Gastrocnemius medialis (tissue), 4 donors: Measurements from ENCODE around the gene SAP30BP.

Source experiments
- POLR2A ChIP-seq, 2 donors: fragments of 450-650 bp; IDR thresholded peaks; one replicate each; pipeline ENCODE4 v1.6.1; 2017; ENCODE audit warnings: antibody characterized with exemption in 2 of 2, mild to moderate bottlenecking in 2 of 2, moderate library complexity in 2 of 2
- TF ChIP-seq, protein P1 (sequence below), 5 experiments: fragments of 450-650 bp in 3 of 5; fragments of 200-600 bp in 2 of 5; sonication (generic) in 2 of 5; IDR thresholded peaks in 4 of 5; conservative IDR thresholded peaks in 1 of 5; 1 replicate in 4 of 5; 2 replicates in 1 of 5; pipeline ENCODE4 v1.5.1; 2016 to 2019; ENCODE audit warnings: antibody characterized with exemption in 5 of 5, mild to moderate bottlenecking in 3 of 5, moderate library complexity in 3 of 5

DNA sequence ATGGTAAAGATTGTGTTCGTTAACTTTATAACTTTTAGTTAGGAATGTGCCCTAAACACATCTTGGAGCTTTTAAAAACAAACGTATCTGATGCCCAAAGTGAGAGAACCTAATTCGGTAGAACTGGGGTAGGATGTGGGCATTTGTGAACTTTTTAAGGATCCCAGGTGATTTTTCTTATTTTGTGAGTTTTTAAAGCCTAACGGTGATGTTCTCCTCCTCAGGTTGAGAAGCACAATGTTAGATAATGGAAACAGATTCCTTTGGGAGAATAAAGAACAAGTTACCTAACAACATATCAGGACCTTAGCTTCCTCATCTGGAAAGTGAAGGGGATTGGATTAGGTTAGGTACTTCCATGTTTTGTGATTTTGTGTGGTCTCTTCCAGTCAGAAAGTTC is 687 bp downstream of the SAP30BP start:
- TF ChIP-seq, protein P1, sequence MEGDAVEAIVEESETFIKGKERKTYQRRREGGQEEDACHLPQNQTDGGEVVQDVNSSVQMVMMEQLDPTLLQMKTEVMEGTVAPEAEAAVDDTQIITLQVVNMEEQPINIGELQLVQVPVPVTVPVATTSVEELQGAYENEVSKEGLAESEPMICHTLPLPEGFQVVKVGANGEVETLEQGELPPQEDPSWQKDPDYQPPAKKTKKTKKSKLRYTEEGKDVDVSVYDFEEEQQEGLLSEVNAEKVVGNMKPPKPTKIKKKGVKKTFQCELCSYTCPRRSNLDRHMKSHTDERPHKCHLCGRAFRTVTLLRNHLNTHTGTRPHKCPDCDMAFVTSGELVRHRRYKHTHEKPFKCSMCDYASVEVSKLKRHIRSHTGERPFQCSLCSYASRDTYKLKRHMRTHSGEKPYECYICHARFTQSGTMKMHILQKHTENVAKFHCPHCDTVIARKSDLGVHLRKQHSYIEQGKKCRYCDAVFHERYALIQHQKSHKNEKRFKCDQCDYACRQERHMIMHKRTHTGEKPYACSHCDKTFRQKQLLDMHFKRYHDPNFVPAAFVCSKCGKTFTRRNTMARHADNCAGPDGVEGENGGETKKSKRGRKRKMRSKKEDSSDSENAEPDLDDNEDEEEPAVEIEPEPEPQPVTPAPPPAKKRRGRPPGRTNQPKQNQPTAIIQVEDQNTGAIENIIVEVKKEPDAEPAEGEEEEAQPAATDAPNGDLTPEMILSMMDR (IDR thresholded peaks at IDR 0.05 in 4 of 5, conservative IDR thresholded peaks at IDR 0.05 in 1 of 5): no peak
- no peak for TF ChIP-seq POLR2A (IDR thresholded peaks at IDR 0.05)
